B cell (primary cell): ENCODE results near the gene ZNF300. TPM values are rescaled to one million over a fixed set of nuclear protein-coding genes. Genes with fewer than 3 reads are reported as not detected.

ENCODE experiments used
- ATAC-seq: fragments of 200-7000 bp; cut with Tn5 transposase; one replicate; pipeline ENCODE4 v1.10.0; 2021; ENCODE audit warnings: low read depth, mild to moderate bottlenecking, moderate number of reproducible peaks, moderate library complexity
- CTCF ChIA-PET: fragments of 350-600 bp; sonication (Branson Sonifier 250); formaldehyde crosslinking; loops from one replicate; lab custom pipeline; 2021; ENCODE audit warnings: antibody characterized with exemption, inconsistent platforms; lab: Charles Lee
- POLR2A ChIA-PET: fragments of 350-600 bp; sonication (Branson Sonifier 250); formaldehyde crosslinking; loops from one replicate; lab custom pipeline; 2021; ENCODE audit warnings: antibody characterized with exemption; lab: Charles Lee
- DNase-seq: peaks from one replicate; pipeline ENCODE4 v3.0.0; 2013
- H2AFZ ChIP-seq: 2 replicates; pipeline ENCODE4 v1.6.1; 2012; ENCODE audit warnings: mild to moderate bottlenecking, low read depth, low read length; ENCODE audit not compliant: insufficient read depth, poor library complexity, severe bottlenecking
- H3K27ac ChIP-seq, 2 donors: 1 replicate in 1 of 2; 2 replicates in 1 of 2; pipeline ENCODE4 v1.5.1; 2012 to 2013; ENCODE audit warnings: low read length in 2 of 2, mild to moderate bottlenecking in 2 of 2, moderate library complexity in 1 of 2
- H3K27me3 ChIP-seq, 4 experiments: fragments of 200-600 bp in 1 of 4; sonication (generic) in 1 of 4; replicated peaks in 1 of 4; 1 replicate in 2 of 4; 2 replicates in 2 of 4; pipeline versions ENCODE4 v1.6.1 to v1.7.0; 2013 to 2016; ENCODE audit warnings: low read length in 3 of 4, mild to moderate bottlenecking in 2 of 4, mixed read lengths in 1 of 4, moderate library complexity in 1 of 4; ENCODE audit not compliant: insufficient read depth in 4 of 4, control insufficient read depth in 3 of 4; ENCODE audit errors: control extremely low read depth in 1 of 4
- H3K36me3 ChIP-seq, 2 experiments: replicated peaks in 1 of 2; 1 replicate in 1 of 2; 2 replicates in 1 of 2; pipeline versions ENCODE4 v1.6.1 to v1.7.1; 2013; ENCODE audit warnings: low read length in 1 of 2; ENCODE audit not compliant: insufficient read depth in 2 of 2, control insufficient read depth in 1 of 2; ENCODE audit errors: control extremely low read depth in 1 of 2, extremely low read depth in 1 of 2
- H3K4me1 ChIP-seq, 2 donors: fragments of 200-600 bp in 1 of 2; sonication (generic) in 1 of 2; 1 replicate in 1 of 2; 2 replicates in 1 of 2; pipeline versions ENCODE4 v1.5.1 to v1.6.1; 2013 to 2017; ENCODE audit warnings: low read length in 2 of 2; ENCODE audit not compliant: control insufficient read depth in 2 of 2, insufficient read depth in 2 of 2
- H3K4me2 ChIP-seq: replicated peaks from 2 replicates; pipeline ENCODE3; 2012; ENCODE audit warnings: mild to moderate bottlenecking, low read depth, low read length; ENCODE audit not compliant: poor library complexity, severe bottlenecking
- H3K4me3 ChIP-seq, 5 experiments: fragments of 200-600 bp in 1 of 5; sonication (generic) in 1 of 5; 1 replicate in 3 of 5; 2 replicates in 2 of 5; pipeline versions ENCODE4 v1.5.1 to v1.7.0; 2011 to 2016; ENCODE audit warnings: low read length in 4 of 5, mild to moderate bottlenecking in 4 of 5, low read depth in 2 of 5, control low read depth in 1 of 5, moderate library complexity in 1 of 5; ENCODE audit not compliant: insufficient read depth in 1 of 5; ENCODE audit errors: control extremely low read depth in 1 of 5, extremely low read depth in 1 of 5
- H3K79me2 ChIP-seq: fragments of 200-600 bp; sonication (generic); one replicate; pipeline ENCODE4 v1.6.0; 2016; ENCODE audit warnings: low read length; ENCODE audit not compliant: control insufficient read depth, insufficient read depth
- H3K9ac ChIP-seq: fragments of 200-600 bp; sonication (generic); 2 replicates; pipeline ENCODE4 v1.6.1; 2017; ENCODE audit warnings: mild to moderate bottlenecking, low read length, moderate library complexity
- H3K9me3 ChIP-seq, 3 donors: one replicate each; pipeline versions ENCODE4 v1.6.1 to v1.7.1; 2013; ENCODE audit warnings: low read length in 2 of 3; ENCODE audit not compliant: control insufficient read depth in 2 of 3, insufficient read depth in 1 of 3; ENCODE audit errors: control extremely low read depth in 1 of 3
- H4K20me1 ChIP-seq: 2 replicates; pipeline ENCODE4 v1.6.0; 2012; ENCODE audit warnings: mild to moderate bottlenecking, low read length; ENCODE audit not compliant: insufficient read depth, control insufficient read depth, poor library complexity, severe bottlenecking
- H3K27ac Mint-ChIP-seq: one replicate; pipeline ENCODE4 v1.8.0; 2021; ENCODE audit warnings: mixed read lengths
- H3K27me3 Mint-ChIP-seq: one replicate; pipeline ENCODE4 v1.8.0; 2021; ENCODE audit warnings: mixed read lengths
- H3K4me1 Mint-ChIP-seq: one replicate; pipeline ENCODE4 v1.8.0; 2021; ENCODE audit warnings: mixed read lengths
- H3K4me3 Mint-ChIP-seq: one replicate; pipeline ENCODE4 v1.8.0; 2021; ENCODE audit warnings: mixed read lengths
- H3K9me3 Mint-ChIP-seq: one replicate; pipeline ENCODE4 v1.8.0; 2022; ENCODE audit warnings: mixed read lengths; ENCODE audit not compliant: insufficient read depth
- EZH2 ChIP-seq: IDR thresholded peaks from 2 replicates; pipeline ENCODE4 v1.6.1; 2012; ENCODE audit warnings: borderline replicate concordance, low read depth, mild to moderate bottlenecking, moderate library complexity, low read length; ENCODE audit not compliant: insufficient read depth, poor library complexity, severe bottlenecking
- WGBS: methylation state at CpG from one replicate; pipeline ENCODE4 v1.1.5; 2013; ENCODE audit warnings: missing lambda C conversion rate; ENCODE audit not compliant: insufficient coverage; 5-methylcytosine and 5-hydroxymethylcytosine counted together
- intact Hi-C: fragments of 100-400 bp; cut with micrococcal nuclease; formaldehyde crosslinking; loops from one replicate; pipeline ENCODE4 v1.10.0; 2022
- polyA plus RNA-seq: library from polyadenylated mRNA; depleted of rRNA; stranded (reverse); fragments of >200 nt; gene quantifications from 2 replicates; pipeline ENCODE4 v1.2.3, GENCODE V29; 2012
- total RNA-seq, 2 donors: library from RNA; stranded (reverse); fragments of 120-200 nt in 1 of 2; gene quantifications; 1 replicate in 1 of 2; 2 replicates in 1 of 2; pipeline versions ENCODE4 v1.2.3 to v1.2.4, GENCODE V29; 2013 to 2022
- TF ChIP-seq, protein P1 (sequence below): fragments of 200-600 bp; IDR thresholded peaks from one replicate; pipeline ENCODE4 v1.8.0; 2022; ENCODE audit warnings: antibody characterized with exemption, mild to moderate bottlenecking

Gene ZNF300
- total and polyA plus RNA-seq, 2 donors (not counting 1 experiment from before 2014, with no cell fraction given) = 3.6 to 8.1 TPM

DNA sequence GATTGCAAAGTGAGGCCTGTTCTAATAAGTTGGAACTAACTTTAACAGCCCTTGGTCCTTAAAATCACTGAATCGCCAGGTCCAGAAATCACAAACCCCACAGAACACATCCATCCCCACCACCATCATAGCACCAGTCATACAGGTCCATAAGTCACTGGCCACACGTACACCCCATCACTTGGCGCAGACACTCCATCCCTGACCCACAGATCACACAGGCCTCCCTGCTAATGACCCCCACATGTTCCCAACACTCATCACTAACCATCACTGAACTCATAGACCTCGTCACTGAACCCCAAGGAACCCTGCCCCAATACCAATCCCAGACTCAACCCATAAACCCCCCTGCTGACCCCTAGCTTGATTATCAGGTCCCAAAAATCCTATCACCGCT is 41.2 kb upstream of the ZNF300 start:
- Histone ChIP-seq H3K4me3 (no peak overlapping the region), H3K4me2 (no peak overlapping the region), H2AFZ (peak overlapping the region; percentile 27), H3K9ac (no peak overlapping the region), H3K36me3 (no peaks in the 10 kb centered on the region), H3K9me3 (peaks cover 5 to 40% (median 20%) of the 10 kb centered on the region in 3 donors), H3K27ac (no peak overlapping the region), H4K20me1 (no peaks in the 10 kb centered on the region), H3K79me2 (no peaks in the 10 kb centered on the region), H3K4me1 (no peaks in the 10 kb centered on the region), H3K27me3 (peaks cover 0 to 15% (median 4%) of the 10 kb centered on the region in 4 experiments)
- DNase-seq = no peak
- POLR2A ChIA-PET = no interaction called here
- TF ChIP-seq EZH2 = no peak
- TF ChIP-seq, protein P1, sequence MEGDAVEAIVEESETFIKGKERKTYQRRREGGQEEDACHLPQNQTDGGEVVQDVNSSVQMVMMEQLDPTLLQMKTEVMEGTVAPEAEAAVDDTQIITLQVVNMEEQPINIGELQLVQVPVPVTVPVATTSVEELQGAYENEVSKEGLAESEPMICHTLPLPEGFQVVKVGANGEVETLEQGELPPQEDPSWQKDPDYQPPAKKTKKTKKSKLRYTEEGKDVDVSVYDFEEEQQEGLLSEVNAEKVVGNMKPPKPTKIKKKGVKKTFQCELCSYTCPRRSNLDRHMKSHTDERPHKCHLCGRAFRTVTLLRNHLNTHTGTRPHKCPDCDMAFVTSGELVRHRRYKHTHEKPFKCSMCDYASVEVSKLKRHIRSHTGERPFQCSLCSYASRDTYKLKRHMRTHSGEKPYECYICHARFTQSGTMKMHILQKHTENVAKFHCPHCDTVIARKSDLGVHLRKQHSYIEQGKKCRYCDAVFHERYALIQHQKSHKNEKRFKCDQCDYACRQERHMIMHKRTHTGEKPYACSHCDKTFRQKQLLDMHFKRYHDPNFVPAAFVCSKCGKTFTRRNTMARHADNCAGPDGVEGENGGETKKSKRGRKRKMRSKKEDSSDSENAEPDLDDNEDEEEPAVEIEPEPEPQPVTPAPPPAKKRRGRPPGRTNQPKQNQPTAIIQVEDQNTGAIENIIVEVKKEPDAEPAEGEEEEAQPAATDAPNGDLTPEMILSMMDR = no peak
- WGBS = 80% methylated on average over 5 of the region's 5 CpGs
- no peak for ATAC-seq
- Mint-ChIP-seq H3K9me3 (peaks cover 36% of the 10 kb centered on the region), H3K27ac (no peak overlapping the region), H3K4me1 (no peaks in the 10 kb centered on the region), H3K27me3 (peaks cover 23% of the 10 kb centered on the region), H3K4me3 (no peak overlapping the region)
- CTCF ChIA-PET = no interaction called here
- intact Hi-C loops = no loop called here

DNA sequence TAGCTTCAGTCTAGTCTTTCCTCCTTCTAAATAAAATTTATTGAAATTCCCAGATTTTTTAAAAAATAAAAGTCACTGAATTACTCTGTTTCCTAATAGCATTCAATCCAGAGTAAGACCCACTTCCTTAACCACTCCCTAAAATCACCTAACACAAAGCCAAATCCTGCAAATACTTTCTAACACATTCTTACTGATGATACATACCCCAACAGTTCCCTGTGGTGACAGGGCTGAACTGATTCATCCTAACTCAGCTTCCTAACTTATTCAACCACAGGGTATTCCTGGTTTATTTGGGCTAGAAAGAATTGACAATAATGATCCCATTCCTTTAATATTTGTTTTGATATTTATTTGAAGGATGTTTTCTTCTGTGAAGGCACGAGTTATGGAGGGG is 40.7 kb upstream of the ZNF300 start:
- H3K4me3 ChIP-seq = no peak overlapping the region
- no peaks in the 10 kb centered on the region for H3K4me1 ChIP-seq

More for the DNA sequence above, 40.7 kb upstream of the ZNF300 start:
- peaks cover 23% of the 10 kb centered on the region for H3K27me3 Mint-ChIP-seq
- H3K79me2 ChIP-seq = no peaks in the 10 kb centered on the region
- no peak overlapping the region for H3K27ac Mint-ChIP-seq
- 86% methylated on average over 1 of the region's 1 CpG for WGBS
- peaks cover 0 to 15% (median 4%) of the 10 kb centered on the region in 4 experiments for H3K27me3 ChIP-seq
- no peaks in the 10 kb centered on the region for H3K36me3 ChIP-seq
- no peak overlapping the region for H3K4me3 Mint-ChIP-seq
- ChIA-PET CTCF (no interaction called here), POLR2A (no interaction called here)
- H3K9ac ChIP-seq = no peak overlapping the region
- TF ChIP-seq, protein P1 = no peak
- TF ChIP-seq EZH2 = no peak
- no peaks in the 10 kb centered on the region for H3K4me1 Mint-ChIP-seq
- no peak overlapping the region for H2AFZ ChIP-seq
- no peaks in the 10 kb centered on the region for H4K20me1 ChIP-seq
- H3K4me2 ChIP-seq = no peak overlapping the region
- H3K9me3 ChIP-seq = peaks cover 5 to 37% (median 19%) of the 10 kb centered on the region in 3 donors
- H3K9me3 Mint-ChIP-seq = peaks cover 35% of the 10 kb centered on the region
- no peak for DNase-seq
- no peak for ATAC-seq
- intact Hi-C loops = no loop called here
- no peak overlapping the region for H3K27ac ChIP-seq
